Suprapubic skin (tissue), 4 donors: Measurements from ENCODE around the gene TMEM242. TPM values are rescaled to one million over a fixed set of nuclear protein-coding genes. Genes with fewer than 3 reads are reported as not detected.
"Not testable (repeated sequence)": the region's sequence is repeated elsewhere in the genome, so short reads cannot be mapped to it uniquely, and the experiment has no call there.

Source experiments
- DNase-seq, 2 donors: peaks; one replicate each; pipeline ENCODE4 v3.0.0-alpha.2; 2019; ENCODE audit warnings: low spot score in 2 of 2
- H3K27ac ChIP-seq: fragments of 200-600 bp; sonication (generic); one replicate; pipeline ENCODE4 v1.5.1; 2019
- H3K27me3 ChIP-seq: fragments of 200-600 bp; sonication (generic); one replicate; pipeline ENCODE4 v1.5.1; 2019
- H3K36me3 ChIP-seq: fragments of 200-600 bp; sonication (generic); one replicate; pipeline ENCODE4 v1.5.1; 2019
- H3K4me1 ChIP-seq: fragments of 200-600 bp; sonication (generic); one replicate; pipeline ENCODE4 v1.5.1; 2019
- H3K4me3 ChIP-seq: fragments of 200-600 bp; sonication (generic); one replicate; pipeline ENCODE4 v1.5.1; 2019; ENCODE audit warnings: mild to moderate bottlenecking
- H3K9me3 ChIP-seq: fragments of 200-600 bp; sonication (generic); one replicate; pipeline ENCODE4 v1.5.1; 2019
- EP300 ChIP-seq: sonication (generic); formaldehyde crosslinking; IDR thresholded peaks from one replicate; pipeline ENCODE4 v1.6.1; 2017; ENCODE audit warnings: antibody characterized with exemption
- POLR2A ChIP-seq, 2 donors: fragments of 450-650 bp; IDR thresholded peaks; one replicate each; pipeline ENCODE4 v1.6.1; 2017; ENCODE audit warnings: antibody characterized with exemption in 2 of 2, mild to moderate bottlenecking in 2 of 2, moderate library complexity in 2 of 2
- POLR2AphosphoS5 ChIP-seq, 3 donors: sonication (generic); formaldehyde crosslinking; IDR thresholded peaks; one replicate each; pipeline ENCODE4 v1.6.1; 2017; ENCODE audit warnings: antibody characterized with exemption in 3 of 3
- WGBS: methylation state at CpG from one replicate; pipeline ENCODE4 v1.1.5; 2018; 5-methylcytosine and 5-hydroxymethylcytosine counted together
- total RNA-seq, 4 donors: library from RNA; depleted of rRNA; stranded (reverse); fragments of >200 nt; gene quantifications; one replicate each; pipeline ENCODE4 v1.1.0, GENCODE V29; 2016
- TF ChIP-seq, protein P1 (sequence below), 2 donors: fragments of 200-600 bp in 1 of 2; fragments of 450-650 bp in 1 of 2; sonication (generic) in 1 of 2; IDR thresholded peaks; one replicate each; pipeline ENCODE4 v1.5.1; 2016 to 2019; ENCODE audit warnings: antibody characterized with exemption in 2 of 2, mild to moderate bottlenecking in 1 of 2, moderate library complexity in 1 of 2

TMEM242 gene
- total RNA-seq, 4 donors from 2014 or later, result 3.9 to 5.7 (median 4.6) TPM

DNA sequence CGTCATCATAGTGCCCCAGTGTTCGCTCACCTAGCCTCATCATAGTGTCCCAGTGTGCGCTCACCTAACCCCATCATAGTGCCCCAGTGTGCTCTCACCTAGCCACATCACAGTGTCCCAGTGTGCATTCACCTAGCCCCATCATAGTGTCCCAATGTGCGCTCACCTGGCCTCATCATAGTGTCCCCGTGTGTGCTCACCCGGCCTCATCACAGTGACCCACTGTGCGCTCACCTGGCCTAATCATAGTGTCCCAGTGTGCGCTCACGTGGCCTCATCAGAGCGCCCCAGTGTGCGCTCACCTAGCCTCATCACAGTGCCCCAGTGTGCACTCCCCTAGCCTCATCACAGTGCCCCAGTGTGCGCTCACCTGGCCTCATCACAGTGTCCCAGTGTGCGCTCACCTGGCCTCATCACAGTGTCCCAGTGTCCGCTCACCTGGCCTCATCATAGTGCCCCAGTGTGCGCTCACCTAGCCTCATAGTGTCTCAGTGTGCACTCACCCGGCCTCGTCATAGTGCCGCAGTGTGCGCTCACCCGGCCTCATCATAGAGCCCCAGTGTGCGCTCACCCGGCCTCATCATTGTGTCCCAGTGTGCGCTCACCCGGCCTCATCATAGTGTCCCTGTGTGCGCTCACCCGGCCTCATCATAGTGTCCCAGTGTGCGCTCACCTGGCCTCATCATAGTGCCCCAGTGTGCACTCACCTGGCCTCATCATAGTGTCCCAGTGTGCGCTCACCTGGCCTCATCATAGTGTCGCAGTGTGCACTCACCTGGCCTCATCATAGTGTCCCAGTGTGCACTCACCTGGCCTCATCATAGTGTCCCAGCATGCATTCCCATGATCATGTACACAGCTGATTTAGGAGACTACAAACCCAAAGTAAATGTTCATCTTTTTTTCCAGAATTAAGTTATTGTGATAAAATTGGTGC lies 9.5 kb downstream of the TMEM242 start:
- no peak for DNase-seq
- no peaks in the 10 kb centered on the region for H3K9me3 ChIP-seq
- TF ChIP-seq, protein P1, sequence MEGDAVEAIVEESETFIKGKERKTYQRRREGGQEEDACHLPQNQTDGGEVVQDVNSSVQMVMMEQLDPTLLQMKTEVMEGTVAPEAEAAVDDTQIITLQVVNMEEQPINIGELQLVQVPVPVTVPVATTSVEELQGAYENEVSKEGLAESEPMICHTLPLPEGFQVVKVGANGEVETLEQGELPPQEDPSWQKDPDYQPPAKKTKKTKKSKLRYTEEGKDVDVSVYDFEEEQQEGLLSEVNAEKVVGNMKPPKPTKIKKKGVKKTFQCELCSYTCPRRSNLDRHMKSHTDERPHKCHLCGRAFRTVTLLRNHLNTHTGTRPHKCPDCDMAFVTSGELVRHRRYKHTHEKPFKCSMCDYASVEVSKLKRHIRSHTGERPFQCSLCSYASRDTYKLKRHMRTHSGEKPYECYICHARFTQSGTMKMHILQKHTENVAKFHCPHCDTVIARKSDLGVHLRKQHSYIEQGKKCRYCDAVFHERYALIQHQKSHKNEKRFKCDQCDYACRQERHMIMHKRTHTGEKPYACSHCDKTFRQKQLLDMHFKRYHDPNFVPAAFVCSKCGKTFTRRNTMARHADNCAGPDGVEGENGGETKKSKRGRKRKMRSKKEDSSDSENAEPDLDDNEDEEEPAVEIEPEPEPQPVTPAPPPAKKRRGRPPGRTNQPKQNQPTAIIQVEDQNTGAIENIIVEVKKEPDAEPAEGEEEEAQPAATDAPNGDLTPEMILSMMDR (IDR thresholded peaks at IDR 0.05), result no peak
- TF ChIP-seq POLR2A (IDR thresholded peaks at IDR 0.05), result no peak
- no peak for TF ChIP-seq EP300
- TF ChIP-seq POLR2AphosphoS5 (IDR thresholded peaks at IDR 0.05), result no peak
- no peak overlapping the region for H3K4me3 ChIP-seq
- H3K36me3 ChIP-seq, result peaks cover 27% of the 10 kb centered on the region
- H3K4me1 ChIP-seq, result peaks cover 22% of the 10 kb centered on the region
- WGBS, result 83% methylated on average over 29 of the region's 29 CpGs
- H3K27ac ChIP-seq, result no peak overlapping the region
- no peaks in the 10 kb centered on the region for H3K27me3 ChIP-seq

DNA sequence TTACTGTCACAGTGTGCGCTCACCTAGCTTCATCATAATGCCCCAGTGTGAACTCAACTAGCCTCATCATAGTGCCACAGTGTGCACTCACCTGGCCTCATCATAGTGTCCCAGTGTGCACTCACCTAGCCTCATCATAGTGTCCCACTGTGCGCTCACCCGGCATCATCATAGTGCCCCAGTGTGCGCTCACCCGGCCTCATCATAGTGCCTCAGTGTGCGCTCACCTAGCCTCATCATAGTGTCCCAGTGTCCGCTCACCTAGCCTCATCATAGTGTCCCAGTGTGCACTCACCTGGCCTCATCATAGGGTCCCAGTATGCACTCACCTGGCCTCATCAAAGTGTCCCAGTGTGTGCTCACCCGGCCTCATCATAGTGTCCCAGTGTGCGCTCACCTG lies 10.6 kb downstream of the TMEM242 start:
- H3K4me3 ChIP-seq, result no peak overlapping the region
- peaks cover 18% of the 10 kb centered on the region for H3K36me3 ChIP-seq
- no peak for DNase-seq
- 74% methylated on average over 9 of the region's 9 CpGs for WGBS
- TF ChIP-seq EP300 (no peak), POLR2AphosphoS5 (IDR thresholded peaks at IDR 0.05) (no peak), POLR2A (IDR thresholded peaks at IDR 0.05) (no peak)
- TF ChIP-seq, protein P1 (IDR thresholded peaks at IDR 0.05), result no peak
- no peaks in the 10 kb centered on the region for H3K9me3 ChIP-seq
- peaks cover 22% of the 10 kb centered on the region for H3K4me1 ChIP-seq
- H3K27me3 ChIP-seq, result no peaks in the 10 kb centered on the region
- no peak overlapping the region for H3K27ac ChIP-seq

GRCh38 chr6:157310693-157311092 lies 12.6 kb downstream of the TMEM242 start:
- H3K27me3 ChIP-seq, H3K4me3 ChIP-seq: not testable (repeated sequence)
- H3K4me1 ChIP-seq, result peaks cover 12% of the 10 kb centered on the region

DNA sequence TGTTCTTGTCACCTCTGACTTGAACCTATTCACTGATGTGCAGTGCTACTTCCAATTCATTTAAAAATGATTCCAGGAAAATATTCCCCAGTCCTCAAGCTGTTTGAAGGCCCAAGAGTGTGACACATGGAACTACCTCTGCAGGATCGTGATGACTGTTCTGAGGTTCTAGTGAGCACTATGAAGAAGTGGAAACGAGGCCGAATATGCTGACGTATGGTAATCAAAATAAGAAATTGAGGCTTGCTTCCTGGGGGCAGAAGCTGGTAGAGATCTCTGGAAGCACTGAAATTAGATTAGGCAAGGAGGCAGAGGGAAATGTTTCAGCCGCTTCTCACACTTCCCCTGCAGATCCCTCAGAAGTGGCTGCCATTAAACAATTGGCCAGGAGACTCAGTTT lies 15.7 kb downstream of the TMEM242 start:
- Histone ChIP-seq H3K27me3 (no peaks in the 10 kb centered on the region), H3K4me3 (no peak overlapping the region), H3K4me1 (peaks cover 18% of the 10 kb centered on the region), H3K9me3 (no peaks in the 10 kb centered on the region), H3K27ac (no peak overlapping the region), H3K36me3 (no peaks in the 10 kb centered on the region)
- 74% methylated on average over 5 of the region's 5 CpGs for WGBS
- DNase-seq, result no peak
- TF ChIP-seq POLR2A (IDR thresholded peaks at IDR 0.05) (no peak), POLR2AphosphoS5 (IDR thresholded peaks at IDR 0.05) (no peak), EP300 (no peak)
- TF ChIP-seq, protein P1 (IDR thresholded peaks at IDR 0.05), result no peak

More at GRCh38 chr6:157310693-157311092, 12.6 kb downstream of the TMEM242 start:
- 61% methylated on average over 4 of the region's 5 CpGs for WGBS
- not testable (repeated sequence) for H3K27ac ChIP-seq, DNase-seq, H3K9me3 ChIP-seq
- peaks cover 17% of the 10 kb centered on the region for H3K36me3 ChIP-seq

DNA sequence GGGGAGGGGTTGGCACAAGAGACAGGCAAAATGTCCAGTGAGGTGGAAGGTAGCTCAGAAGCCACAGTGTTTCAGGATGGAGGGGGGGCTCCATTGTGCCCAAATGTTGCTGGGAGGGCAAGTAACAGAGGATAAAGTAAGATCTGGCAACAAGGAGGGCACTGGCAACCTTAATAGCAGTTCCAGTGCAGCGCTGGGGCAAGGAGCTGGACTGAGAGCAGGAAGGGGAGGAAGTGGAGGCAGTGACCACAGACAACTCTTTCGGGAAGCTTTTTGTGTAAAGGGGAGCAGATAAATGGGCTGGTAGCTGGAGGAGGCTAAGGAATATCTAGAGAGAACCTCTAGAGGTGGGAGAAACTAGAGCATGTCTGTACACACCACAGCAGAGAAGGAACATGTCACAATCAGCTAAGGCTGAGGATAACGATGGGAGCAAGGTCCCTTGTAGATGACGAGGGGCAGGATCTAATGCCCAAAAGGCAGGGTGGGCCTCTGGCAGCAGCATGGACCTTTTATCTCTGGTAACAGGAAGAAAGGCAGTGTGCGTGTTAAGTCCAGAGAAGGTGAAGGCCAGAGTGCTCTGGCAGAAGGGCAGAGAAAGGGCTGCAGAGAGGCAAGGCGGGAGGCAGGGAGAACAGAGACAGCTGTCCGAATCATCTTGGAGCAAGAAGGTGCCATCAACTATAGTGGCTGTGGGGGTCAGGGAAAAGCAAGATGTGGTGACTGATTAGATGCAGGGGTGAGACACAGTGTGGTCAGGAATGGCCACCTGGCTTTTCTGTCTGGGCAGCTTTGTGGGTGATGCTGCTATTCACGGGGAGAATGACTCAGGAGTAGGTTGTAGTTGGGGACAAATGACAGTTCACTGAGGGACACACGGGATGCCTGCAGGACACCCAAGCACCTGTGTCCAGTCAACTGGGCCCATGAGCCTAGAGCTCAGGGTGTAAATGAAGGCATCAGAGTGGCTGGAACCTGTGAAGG lies 17.4 kb downstream of the TMEM242 start:
- Histone ChIP-seq H3K9me3 (no peaks in the 10 kb centered on the region), H3K4me3 (peak overlapping the region; percentile 25), H3K27me3 (no peaks in the 10 kb centered on the region), H3K4me1 (peaks cover 18% of the 10 kb centered on the region), H3K27ac (peak overlapping the region; percentile 64), H3K36me3 (no peaks in the 10 kb centered on the region)
- DNase-seq, result no peak
- WGBS, result 78% methylated on average over 9 of the region's 9 CpGs
- TF ChIP-seq POLR2AphosphoS5 (IDR thresholded peaks at IDR 0.05), result no peak
- no peak for TF ChIP-seq POLR2A (IDR thresholded peaks at IDR 0.05)
- TF ChIP-seq, protein P1 (IDR thresholded peaks at IDR 0.05), result no peak
- no peak for TF ChIP-seq EP300
